PC-3 (cell line): ENCODE data around the gene DSTN. TPM values are rescaled to one million over a fixed set of nuclear protein-coding genes. Genes with fewer than 3 reads are reported as not detected.

Source experiments
- ATAC-seq: fragments of 200-7000 bp; cut with Tn5 transposase; 2 replicates; pipeline ENCODE4 v1.9.1; 2020; ENCODE audit warnings: mild to moderate bottlenecking, moderate library complexity
- BruUV-seq: library from RNA; stranded (reverse); fragments of 400-500 nt; replicated peaks from 2 replicates; lab custom pipeline; 2021; lab: Mats Ljungman, UMichigan
- CTCF ChIA-PET: fragments of 300-600 bp; sonication (Branson Sonifier 250); formaldehyde crosslinking; loops from one replicate; lab custom pipeline; 2022; ENCODE audit warnings: antibody characterized with exemption; lab: Charles Lee
- POLR2A ChIA-PET: fragments of 300-600 bp; sonication (Branson Sonifier 250); formaldehyde crosslinking; loops from one replicate; lab custom pipeline; 2022; ENCODE audit warnings: antibody characterized with exemption; ENCODE audit not compliant: unreplicated experiment; lab: Charles Lee
- DNase-seq: peaks from one replicate; pipeline ENCODE4 v3.0.0-alpha.2; 2015
- H2AFZ ChIP-seq: fragments of 300-600 bp; sonication (generic); 2 replicates; pipeline ENCODE4 v1.6.0; 2016; ENCODE audit warnings: antibody characterized with exemption, low read length
- H3F3A ChIP-seq: fragments of 300-600 bp; sonication (generic); one replicate; pipeline ENCODE4 v1.6.0; 2017; ENCODE audit warnings: antibody characterized with exemption, low read length, control low read depth, mild to moderate bottlenecking; ENCODE audit not compliant: unreplicated experiment
- H3K27ac ChIP-seq: fragments of 300-600 bp; sonication (generic); 2 replicates; pipeline ENCODE4 v1.5.1; 2016; ENCODE audit warnings: mild to moderate bottlenecking, low read length
- H3K27me3 ChIP-seq: fragments of 300-600 bp; sonication (generic); 2 replicates; pipeline ENCODE4 v1.6.1; 2016; ENCODE audit warnings: low read length, mixed read lengths
- H3K36me3 ChIP-seq: fragments of 300-600 bp; sonication (generic); 2 replicates; pipeline ENCODE4 v1.6.1; 2016; ENCODE audit warnings: low read depth, mixed run types, low read length, mixed read lengths
- H3K4me1 ChIP-seq: fragments of 300-600 bp; sonication (generic); 2 replicates; pipeline ENCODE4 v1.5.1; 2016; ENCODE audit warnings: low read length; ENCODE audit not compliant: insufficient read depth
- H3K4me2 ChIP-seq: fragments of 300-600 bp; sonication (generic); 2 replicates; pipeline ENCODE4 v1.6.0; 2016; ENCODE audit warnings: low read length
- H3K4me3 ChIP-seq: fragments of 300-600 bp; sonication (generic); 2 replicates; pipeline ENCODE4 v1.5.1; 2016; ENCODE audit warnings: mild to moderate bottlenecking, low read length, mixed read lengths
- H3K79me2 ChIP-seq: fragments of 300-600 bp; sonication (generic); 2 replicates; pipeline ENCODE4 v1.6.1; 2017; ENCODE audit warnings: low read length, mixed read lengths
- H3K9ac ChIP-seq: fragments of 300-600 bp; sonication (generic); 2 replicates; pipeline ENCODE4 v1.6.0; 2016; ENCODE audit warnings: mild to moderate bottlenecking, low read length
- H3K9me2 ChIP-seq: fragments of 300-600 bp; sonication (generic); replicated peaks from 2 replicates; pipeline ENCODE4 v1.6.1; 2016; ENCODE audit warnings: mixed run types, low read length, mixed read lengths
- H3K9me3 ChIP-seq: fragments of 300-600 bp; sonication (generic); 2 replicates; pipeline ENCODE4 v1.6.1; 2016; ENCODE audit warnings: low read length, mixed read lengths
- H4K20me1 ChIP-seq: fragments of 300-600 bp; sonication (generic); 2 replicates; pipeline ENCODE4 v1.6.1; 2016; ENCODE audit warnings: low read length, mixed read lengths
- EZH2 ChIP-seq: fragments of 300-600 bp; sonication (generic); IDR thresholded peaks from one replicate; pipeline ENCODE4 v1.6.1; 2017; ENCODE audit warnings: antibody characterized with exemption, mild to moderate bottlenecking, low read length; ENCODE audit not compliant: unreplicated experiment
- EZH2phosphoT487 ChIP-seq: fragments of 300-600 bp; sonication (generic); IDR thresholded peaks from 2 replicates; pipeline ENCODE4 v1.6.1; 2018; ENCODE audit warnings: mild to moderate bottlenecking, antibody characterized with exemption, low read length, borderline replicate concordance
- intact Hi-C: fragments of 100-400 bp; cut with micrococcal nuclease; formaldehyde crosslinking; loops from 2 replicates; pipeline ENCODE4 v1.9.0; 2023
- total RNA-seq: library from RNA; depleted of rRNA; stranded (reverse); fragments of >200 nt; gene quantifications from 2 replicates; pipeline ENCODE4 v1.2.3, GENCODE V29; 2014
- TF ChIP-seq, protein P1 (sequence below): fragments of 300-600 bp; sonication (generic); conservative IDR thresholded peaks from 2 replicates; pipeline ENCODE4 v1.5.1; 2017; ENCODE audit warnings: antibody characterized with exemption, low read depth, mild to moderate bottlenecking, low read length

DSTN gene
- total RNA-seq, 1 experiment from 2014 or later: 182 TPM

DNA sequence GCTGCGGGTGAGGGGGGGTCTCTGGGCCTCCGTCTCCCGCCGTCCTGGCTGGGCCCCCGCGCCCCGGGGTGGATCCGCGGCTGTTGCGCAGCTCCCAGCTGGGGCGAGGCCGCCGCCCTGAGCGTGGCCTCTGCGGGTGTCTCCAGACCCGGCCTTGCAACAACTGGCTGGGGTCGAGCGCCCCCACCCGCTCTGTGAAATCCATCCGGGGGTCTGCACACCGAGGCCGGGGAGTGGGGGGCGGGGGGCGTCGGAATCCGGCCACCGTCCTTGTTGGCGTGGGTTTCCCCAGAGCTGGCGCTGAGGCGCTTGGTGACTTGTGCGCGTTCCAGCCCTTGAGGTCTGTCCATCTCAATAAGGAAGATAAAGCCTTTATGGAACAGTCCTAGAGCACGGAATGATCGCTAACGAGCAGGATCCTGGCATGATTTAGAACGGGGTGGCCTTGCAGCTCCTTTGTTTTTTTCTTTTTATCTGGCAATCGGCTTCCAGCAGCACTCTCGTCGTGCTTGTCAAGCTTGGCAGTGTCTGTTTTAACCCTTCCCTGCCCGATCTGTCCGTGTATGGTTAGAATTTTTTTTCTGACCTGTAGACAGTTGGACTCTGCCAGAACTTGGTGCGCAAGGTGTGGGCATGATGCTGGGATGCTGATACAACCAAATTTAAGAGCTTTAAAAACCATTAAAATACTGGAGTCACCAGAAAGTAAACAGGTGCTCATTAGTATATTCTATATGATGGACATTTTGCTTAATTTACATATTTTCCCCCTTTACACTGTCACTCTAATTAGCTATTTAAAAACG is 675 bp downstream of the DSTN start:
- no peak overlapping the region for H2AFZ ChIP-seq
- H4K20me1 ChIP-seq: peaks cover 46% of the 10 kb centered on the region
- no peaks in the 10 kb centered on the region for H3K27me3 ChIP-seq
- no peaks in the 10 kb centered on the region; the same call in 1 of the 2 replicates for H3K36me3 ChIP-seq
- H3K9me3 ChIP-seq: no peaks in the 10 kb centered on the region
- peak; percentile 49 for DNase-seq
- no peaks in the 10 kb centered on the region for H3K9me2 ChIP-seq
- peak overlapping the region; percentile 97 for H3K4me3 ChIP-seq
- CTCF ChIA-PET: interaction anchor here (0.8 to 1.3 kb wide), 3 partner anchors 13 to 65 kb away, joined by 3 to 8 read pairs (median 3); no protein-coding TSS in a partner anchor
- H3F3A ChIP-seq: no peaks in the 10 kb centered on the region
- peak overlapping the region; percentile 89 for H3K27ac ChIP-seq
- intact Hi-C loops: no loop called here
- H3K79me2 ChIP-seq: peaks cover 68% of the 10 kb centered on the region
- TSS peak; percentile 32 for BruUV-seq
- ATAC-seq: peak; percentile 21
- peaks cover 31% of the 10 kb centered on the region for H3K4me1 ChIP-seq
- H3K9ac ChIP-seq: peak overlapping the region; percentile 96
- peak overlapping the region; percentile 94 for H3K4me2 ChIP-seq
- TF ChIP-seq EZH2 (no peak), EZH2phosphoT487 (no peak)
- TF ChIP-seq, protein P1, sequence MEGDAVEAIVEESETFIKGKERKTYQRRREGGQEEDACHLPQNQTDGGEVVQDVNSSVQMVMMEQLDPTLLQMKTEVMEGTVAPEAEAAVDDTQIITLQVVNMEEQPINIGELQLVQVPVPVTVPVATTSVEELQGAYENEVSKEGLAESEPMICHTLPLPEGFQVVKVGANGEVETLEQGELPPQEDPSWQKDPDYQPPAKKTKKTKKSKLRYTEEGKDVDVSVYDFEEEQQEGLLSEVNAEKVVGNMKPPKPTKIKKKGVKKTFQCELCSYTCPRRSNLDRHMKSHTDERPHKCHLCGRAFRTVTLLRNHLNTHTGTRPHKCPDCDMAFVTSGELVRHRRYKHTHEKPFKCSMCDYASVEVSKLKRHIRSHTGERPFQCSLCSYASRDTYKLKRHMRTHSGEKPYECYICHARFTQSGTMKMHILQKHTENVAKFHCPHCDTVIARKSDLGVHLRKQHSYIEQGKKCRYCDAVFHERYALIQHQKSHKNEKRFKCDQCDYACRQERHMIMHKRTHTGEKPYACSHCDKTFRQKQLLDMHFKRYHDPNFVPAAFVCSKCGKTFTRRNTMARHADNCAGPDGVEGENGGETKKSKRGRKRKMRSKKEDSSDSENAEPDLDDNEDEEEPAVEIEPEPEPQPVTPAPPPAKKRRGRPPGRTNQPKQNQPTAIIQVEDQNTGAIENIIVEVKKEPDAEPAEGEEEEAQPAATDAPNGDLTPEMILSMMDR: peak; percentile 32; the same call in 1 of the 2 replicates
- POLR2A ChIA-PET: interaction anchor here (0.5 to 1.1 kb wide), 11 partner anchors 11 to 842 kb away, joined by 3 to 26 read pairs (median 4); partner anchors contain the start of gene BFSP1

DNA sequence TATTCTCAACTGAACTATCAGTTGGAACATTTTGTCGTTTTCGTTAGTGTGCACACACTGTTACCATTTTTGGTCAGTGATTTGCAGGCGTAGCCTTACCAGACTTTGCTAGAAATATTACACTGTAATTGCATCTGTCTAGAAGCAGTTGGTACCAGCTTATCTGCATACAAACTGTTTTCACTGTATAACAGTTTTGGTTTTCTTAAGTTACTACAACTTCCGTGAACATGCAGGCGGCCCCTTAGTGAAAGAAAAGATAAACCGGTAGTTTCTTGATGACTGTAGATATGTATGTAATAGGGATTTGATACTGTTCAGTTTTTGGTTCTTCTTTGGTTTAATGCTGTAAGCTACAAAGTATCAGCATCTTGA is 1.3 kb downstream of the DSTN start:
- H3K27me3 ChIP-seq: no peaks in the 10 kb centered on the region
- H4K20me1 ChIP-seq: peaks cover 52% of the 10 kb centered on the region
- no peaks in the 10 kb centered on the region for H3K9me3 ChIP-seq
- H3K27ac ChIP-seq: no peak overlapping the region
- H3F3A ChIP-seq: no peaks in the 10 kb centered on the region
- no peak overlapping the region for H2AFZ ChIP-seq
- ATAC-seq: no peak
- H3K79me2 ChIP-seq: peaks cover 74% of the 10 kb centered on the region
- TF ChIP-seq EZH2phosphoT487 (no peak), EZH2 (no peak)
- TF ChIP-seq, protein P1: no peak
- peak overlapping the region; percentile 94 for H3K4me2 ChIP-seq
- H3K4me3 ChIP-seq: peak overlapping the region; percentile 97
- ChIA-PET CTCF (interaction anchor here (1.3 kb wide), 1 partner anchor 34 kb away, joined by 8 read pairs; no protein-coding TSS in a partner anchor), POLR2A (interaction anchor here (0.5 to 1.1 kb wide), 4 partner anchors 12 to 394 kb away, joined by 3 to 8 read pairs (median 5); no protein-coding TSS in a partner anchor)
- H3K4me1 ChIP-seq: peaks cover 29% of the 10 kb centered on the region
- no TSS peak for BruUV-seq
- intact Hi-C loops: no loop called here
- DNase-seq: no peak
- H3K9me2 ChIP-seq: no peaks in the 10 kb centered on the region
- H3K9ac ChIP-seq: peak overlapping the region; percentile 96
- peaks cover 2% of the 10 kb centered on the region; the same call in 1 of the 2 replicates for H3K36me3 ChIP-seq
